ENCODE data around the gene SYT4. TPM values are rescaled to one million over a fixed set of nuclear protein-coding genes. Genes with fewer than 3 reads are reported as not detected.

SYT4 gene
- total RNA-seq, 1 experiment from 2014 or later, result 3.4 TPM

GRCh38 chr18:43267818-43268217 lies 9.5 kb downstream of the SYT4 start:
- H4K8ac ChIP-seq (replicated peaks; ENCODE audit: insufficient read length, low read depth, low read length), result no peak overlapping the region
- Mint-ChIP-seq H3K27ac (no peak overlapping the region), H3K36me3 (ENCODE audit: insufficient read depth in 1 of 3, low read depth in 3 of 3) (peaks cover 3 to 7% (median 5%) of the 10 kb centered on the region in 3 experiments; a peak in 4 of 7 replicates), H3K4me3 (no peak overlapping the region), H3K4me1 (peaks cover 3 to 12% of the 10 kb centered on the region in 2 experiments; a peak in 2 of 4 replicates), H3K9me3 (peaks cover 0 to 6% of the 10 kb centered on the region in 2 experiments; a peak in 3 of 5 replicates), H3K27me3 (ENCODE audit: low read depth) (no peaks in the 10 kb centered on the region)
- H3K27ac ChIP-seq (ENCODE audit: insufficient read length, low read depth, low read length), result no peak overlapping the region
- no peaks in the 10 kb centered on the region for H3K4me1 ChIP-seq (ENCODE audit: insufficient read depth, low read length)
- H2BK120ac ChIP-seq (ENCODE audit: low read depth, low read length, poor library complexity, severe bottlenecking), result no peak overlapping the region
- H3K27me3 ChIP-seq (ENCODE audit: insufficient read depth, low read length), result no peaks in the 10 kb centered on the region
- H3K9me3 ChIP-seq (ENCODE audit: control insufficient read depth, low read depth, low read length), result no peaks in the 10 kb centered on the region
- H2BK5ac ChIP-seq (ENCODE audit: insufficient read length, low read length), result no peak overlapping the region
- no peaks in the 10 kb centered on the region for H3K79me2 ChIP-seq (ENCODE audit: insufficient read depth, low read length)
- H3K56ac ChIP-seq (ENCODE audit: insufficient read length, low read depth, low read length), result no peak overlapping the region
- no peak overlapping the region for H2BK20ac ChIP-seq (ENCODE audit: low read depth, low read length, poor library complexity, severe bottlenecking)
- no peak for DNase-seq
- no peak overlapping the region for H4K91ac ChIP-seq (ENCODE audit: insufficient read length, low read depth, low read length)
- H3K4me2 ChIP-seq (ENCODE audit: insufficient read depth, insufficient read length, low read length), result no peak overlapping the region
- H3K14ac ChIP-seq (ENCODE audit: insufficient read depth, low read length), result no peak overlapping the region
- H4K5ac ChIP-seq (ENCODE audit: insufficient read length, low read depth, low read length), result no peak overlapping the region
- no peaks in the 10 kb centered on the region for H4K20me1 ChIP-seq (ENCODE audit: control insufficient read depth, insufficient read depth, insufficient read length)
- H3K23ac ChIP-seq (ENCODE audit: insufficient read length, low read depth, low read length), result no peak overlapping the region
- no peaks in the 10 kb centered on the region for H3K23me2 ChIP-seq (ENCODE audit: insufficient read length, low read depth, low read length, poor library complexity, severe bottlenecking)
- no peaks in the 10 kb centered on the region for H3K79me1 ChIP-seq (ENCODE audit: insufficient read depth, low read depth, low read length, poor library complexity, severe bottlenecking)
- H2AK5ac ChIP-seq (ENCODE audit: insufficient read length, low read length), result no peak overlapping the region
- no peak for TF ChIP-seq CTCF (conservative IDR thresholded peaks at IDR 0.05)
- no peak overlapping the region for H3K9ac ChIP-seq (ENCODE audit: extremely low read depth, insufficient read length, low read length)
- no CpG with 5 or more reads among the region's 1 CpG for WGBS (ENCODE audit: extremely low coverage, insufficient read length, low lambda C conversion rate)
- H3T11ph ChIP-seq (ENCODE audit: low read length), result no peak overlapping the region
- no peak overlapping the region for H2AFZ ChIP-seq (ENCODE audit: low read length)
- no peak overlapping the region for H2BK15ac ChIP-seq (ENCODE audit: low read depth, low read length)
- no peak overlapping the region for H3K18ac ChIP-seq (ENCODE audit: insufficient read length, low read depth, low read length)
- no peak overlapping the region for H2BK12ac ChIP-seq (ENCODE audit: insufficient read length, low read depth, low read length)
- H3K4ac ChIP-seq (ENCODE audit: low read depth, low read length), result no peak overlapping the region
